HEK293 (cell line): ENCODE data around the gene PLOD2.

Experiments
- CTCF ChIA-PET: fragments of 350-600 bp; formaldehyde crosslinking; extraction: SDS; loops from one replicate; lab custom pipeline; 2021; ENCODE audit warnings: antibody characterized with exemption; lab: Yijun Ruan, JAX
- POLR2A ChIA-PET: fragments of 300-600 bp; formaldehyde crosslinking; extraction: SDS; loops from one replicate; lab custom pipeline; 2020; ENCODE audit warnings: antibody characterized with exemption, inconsistent platforms; lab: Yijun Ruan, JAX
- H3K27ac ChIP-seq: fragments of 200-500 bp; sonication (Bioruptor generic); 2 replicates; pipeline ENCODE4 v1.5.1; 2014; ENCODE audit warnings: low read depth, low read length, control low read depth, inconsistent platforms; ENCODE audit errors: extremely low read depth
- H3K36me3 ChIP-seq, 2 experiments: fragments of 200-500 bp in 1 of 2; sonication (Bioruptor generic) in 1 of 2; 1 replicate in 1 of 2; 2 replicates in 1 of 2; pipeline ENCODE4 v1.5.1; 2014 to 2017; ENCODE audit warnings: inconsistent platforms in 2 of 2, low read length in 2 of 2; ENCODE audit not compliant: control insufficient read depth in 2 of 2, insufficient read depth in 1 of 2
- H3K4me1 ChIP-seq: fragments of 200-500 bp; sonication (Bioruptor generic); 2 replicates; pipeline ENCODE4 v1.5.1; 2014; ENCODE audit warnings: mild to moderate bottlenecking, low read length, inconsistent platforms; ENCODE audit not compliant: control insufficient read depth, insufficient read depth
- H3K4me3 ChIP-seq: 2 replicates; pipeline ENCODE4 v1.5.1; 2011; ENCODE audit warnings: low read depth, mild to moderate bottlenecking, control low read depth, low read length, moderate library complexity
- H3K9me3 ChIP-seq: fragments of 200-500 bp; sonication (Bioruptor generic); 2 replicates; pipeline ENCODE4 v1.5.1; 2014; ENCODE audit warnings: low read depth, low read length, inconsistent platforms; ENCODE audit not compliant: control insufficient read depth, insufficient read depth
- BCL11A ChIP-seq: fragments of 450-650 bp; formaldehyde crosslinking; IDR thresholded peaks from 2 replicates; pipeline ENCODE4 v1.5.1; 2016; ENCODE audit warnings: low read depth, missing biosample characterization, missing genetic modification characterization
- CTCF ChIP-seq: fragments of 450-650 bp; formaldehyde crosslinking; IDR thresholded peaks from 2 replicates; pipeline ENCODE4 v1.5.1; 2016; ENCODE audit warnings: missing biosample characterization, missing genetic modification characterization
- MEIS1 ChIP-seq: sonication (generic); formaldehyde crosslinking; IDR thresholded peaks from 2 replicates; pipeline ENCODE4 v1.8.1; 2022; ENCODE audit warnings: missing genetic modification reagents, mild to moderate bottlenecking, borderline replicate concordance
- PBX3 ChIP-seq: sonication (generic); formaldehyde crosslinking; IDR thresholded peaks from 2 replicates; pipeline ENCODE4 v1.8.1; 2022; ENCODE audit warnings: mild to moderate bottlenecking, moderate library complexity, missing genetic modification reagents
- SALL2 ChIP-seq: fragments of 450-650 bp; formaldehyde crosslinking; IDR thresholded peaks from 2 replicates; pipeline ENCODE4 v1.5.0; 2017; ENCODE audit warnings: missing biosample characterization, mild to moderate bottlenecking, missing genetic modification characterization, borderline replicate concordance
- SCRT2 ChIP-seq: fragments of 450-650 bp; formaldehyde crosslinking; IDR thresholded peaks from 2 replicates; pipeline ENCODE4 v1.5.1; 2016; ENCODE audit warnings: missing biosample characterization, missing genetic modification characterization
- SETDB1 ChIP-seq: IDR thresholded peaks from one replicate; pipeline ENCODE4 v1.6.1; 2017; ENCODE audit warnings: mild to moderate bottlenecking, low read length, moderate library complexity, mixed read lengths; ENCODE audit not compliant: insufficient read length
- ZBTB8A ChIP-seq: fragments of 450-650 bp; formaldehyde crosslinking; IDR thresholded peaks from 2 replicates; pipeline ENCODE4 v1.5.1; 2016; ENCODE audit warnings: missing biosample characterization, missing genetic modification characterization
- ZFP69B ChIP-seq: fragments of 450-650 bp; formaldehyde crosslinking; IDR thresholded peaks from 2 replicates; pipeline ENCODE4 v1.5.1; 2016; ENCODE audit warnings: missing biosample characterization, missing genetic modification characterization
- ZNF138 ChIP-seq: fragments of 450-650 bp; formaldehyde crosslinking; IDR thresholded peaks from 2 replicates; pipeline ENCODE4 v1.5.1; 2016; ENCODE audit warnings: missing biosample characterization, missing genetic modification characterization, borderline replicate concordance
- ZNF184 ChIP-seq: fragments of 450-650 bp; IDR thresholded peaks from 2 replicates; pipeline ENCODE4 v1.5.1; 2018; ENCODE audit warnings: missing biosample characterization, mild to moderate bottlenecking, missing genetic modification characterization
- ZNF302 ChIP-seq: fragments of 450-650 bp; formaldehyde crosslinking; IDR thresholded peaks from 2 replicates; pipeline ENCODE4 v1.5.1; 2016; ENCODE audit warnings: missing biosample characterization, missing genetic modification characterization, low read depth
- ZNF311 ChIP-seq: fragments of 450-650 bp; formaldehyde crosslinking; IDR thresholded peaks from 2 replicates; pipeline ENCODE4 v1.5.1; 2017; ENCODE audit warnings: missing biosample characterization, missing genetic modification characterization, borderline replicate concordance
- ZNF398 ChIP-seq: fragments of 450-650 bp; formaldehyde crosslinking; IDR thresholded peaks from 2 replicates; pipeline ENCODE4 v1.5.1; 2017; ENCODE audit warnings: missing biosample characterization, missing genetic modification characterization
- ZNF423 ChIP-seq: fragments of 450-650 bp; formaldehyde crosslinking; IDR thresholded peaks from 2 replicates; pipeline ENCODE4 v1.5.1; 2016; ENCODE audit warnings: missing biosample characterization, missing genetic modification characterization
- ZNF548 ChIP-seq: fragments of 450-650 bp; formaldehyde crosslinking; IDR thresholded peaks from 2 replicates; pipeline ENCODE4 v1.5.1; 2016; ENCODE audit warnings: missing biosample characterization, missing genetic modification characterization
- ZNF555 ChIP-seq: fragments of 450-650 bp; formaldehyde crosslinking; conservative IDR thresholded peaks from 2 replicates; pipeline ENCODE4 v1.5.1; 2017; ENCODE audit warnings: missing biosample characterization, mild to moderate bottlenecking, missing genetic modification characterization, inconsistent platforms
- ZNF704 ChIP-seq: fragments of 450-650 bp; formaldehyde crosslinking; IDR thresholded peaks from 2 replicates; pipeline ENCODE4 v1.5.1; 2016; ENCODE audit warnings: missing biosample characterization, missing genetic modification characterization
- ZNF777 ChIP-seq: fragments of 450-650 bp; formaldehyde crosslinking; IDR thresholded peaks from 2 replicates; pipeline ENCODE4 v1.5.1; 2017; ENCODE audit warnings: missing biosample characterization, missing genetic modification characterization, borderline replicate concordance
- ZXDB ChIP-seq: fragments of 450-650 bp; formaldehyde crosslinking; IDR thresholded peaks from 2 replicates; pipeline ENCODE4 v1.5.1; 2016; ENCODE audit warnings: missing biosample characterization, missing genetic modification characterization

PLOD2 gene

GRCh38 chr3:146181216-146181615, 20.2 kb upstream of the PLOD2 start:
- H3K4me3 ChIP-seq = no peak overlapping the region
- H3K27ac ChIP-seq = no peak overlapping the region
- POLR2A ChIA-PET = no interaction called here
- CTCF ChIA-PET = interaction anchor here (0.6 kb wide), 1 partner anchor 12 kb away, joined by 3 read pairs; no protein-coding TSS in a partner anchor
- no peaks in the 10 kb centered on the region for H3K9me3 ChIP-seq
- TF ChIP-seq ZNF184 (tag by site-specific recombination) = no peak
- no peak for TF ChIP-seq ZNF704 (tag by site-specific recombination)
- no peak for TF ChIP-seq MEIS1 (CRISPR knock-in tag)
- no peak for TF ChIP-seq ZFP69B (tag by site-specific recombination)
- no peak for TF ChIP-seq ZBTB8A (tag by site-specific recombination)
- TF ChIP-seq SALL2 (tag by site-specific recombination) = no peak
- TF ChIP-seq ZNF548 (tag by site-specific recombination) = no peak
- TF ChIP-seq ZXDB (tag by site-specific recombination) = no peak
- H3K36me3 ChIP-seq = no peaks in the 10 kb centered on the region
- H3K4me1 ChIP-seq = no peaks in the 10 kb centered on the region

- no peak overlapping the region for H3K27ac ChIP-seq
- TF ChIP-seq ZNF423 (tag by site-specific recombination) (no peak), ZNF398 (tag by site-specific recombination) (no peak), BCL11A (tag by site-specific recombination) (no peak), PBX3 (no peak), ZNF777 (tag by site-specific recombination) (no peak), ZNF311 (tag by site-specific recombination) (no peak), ZNF555 (no peak), CTCF (no peak), ZNF302 (tag by site-specific recombination) (no peak), SETDB1 (no peak), SCRT2 (no peak), ZNF138 (tag by site-specific recombination) (no peak)
- TF ChIP-seq, all 188 proteins: peak for 0
- POLR2A ChIA-PET = no interaction called here
- no peaks in the 10 kb centered on the region for H3K4me1 ChIP-seq
- no peaks in the 10 kb centered on the region for H3K9me3 ChIP-seq
- H3K36me3 ChIP-seq = no peaks in the 10 kb centered on the region
- CTCF ChIA-PET = no interaction called here
- no peak overlapping the region for H3K4me3 ChIP-seq
Observed at GRCh38 chr3:146180376-146180775, 19.4 kb upstream of the PLOD2 start.
